ENCODE measurements around the gene SEMA4C. TPM values are rescaled to one million over a fixed set of nuclear protein-coding genes. Genes with fewer than 3 reads are reported as not detected.

Gene SEMA4C
- total RNA-seq, 1 experiment from 2014 or later = 40.2 TPM

DNA sequence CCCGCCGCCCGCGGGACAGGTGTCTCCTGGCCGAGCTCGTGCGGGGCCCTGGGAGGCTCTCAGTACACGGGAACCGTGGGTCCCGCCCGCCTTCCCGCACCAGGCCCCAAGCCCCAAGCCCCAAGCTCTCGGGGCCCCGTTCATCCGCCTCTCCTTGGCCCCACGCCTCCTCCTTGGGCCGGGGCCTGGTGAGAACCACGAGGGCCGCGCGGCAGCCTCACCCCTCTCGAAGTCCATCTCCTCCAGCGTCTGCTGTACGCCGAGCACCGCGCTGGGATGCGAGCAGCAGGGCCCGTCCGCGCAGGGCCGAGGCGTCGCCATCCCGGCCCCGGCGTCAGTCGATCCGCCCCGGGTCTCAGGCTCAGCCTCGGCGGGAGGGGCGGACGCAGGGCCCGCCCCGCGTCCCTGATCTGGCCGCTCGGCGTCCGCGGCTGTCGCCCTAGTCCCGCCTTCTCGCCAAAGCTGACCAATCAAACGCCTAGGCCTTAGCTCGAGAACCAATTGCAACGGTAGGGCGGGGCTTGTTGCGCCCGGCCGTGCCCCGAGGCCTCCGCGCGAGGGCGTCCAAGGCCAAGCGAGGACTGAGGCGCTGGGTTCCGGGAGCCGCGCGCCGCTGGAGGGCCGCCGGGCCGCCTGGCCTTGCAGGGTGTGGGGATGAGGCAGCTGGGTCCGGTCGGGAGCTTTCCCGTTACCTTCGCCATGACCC, 12.1 kb downstream of the SEMA4C start, which contains the start of gene ANKRD39:
Gene ANKRD39 (minus strand): TSS at position 350 of the 706 bp plus-strand sequence. CDS start 29 bp downstream, at position 321.
- Histone ChIP-seq H3K27ac (ENCODE audit: low read length) (peak within 1 kb of the TSS; percentile 80), H3K4me3 (ENCODE audit: low read depth in 2 of 2, low read length in 2 of 2) (peak within 1 kb of the TSS; percentile 73), H3K4me1 (ENCODE audit: control insufficient read depth, insufficient read depth, low read length) (peaks cover 15% of the 10 kb centered on the region), H3K36me3 (ENCODE audit: control insufficient read depth, insufficient read depth, low read length) (peaks cover 2% of the 10 kb centered on the region; the same call in 1 of the 2 replicates), H3K9me3 (ENCODE audit: control insufficient read depth, insufficient read depth, low read depth, low read length) (no peaks in the 10 kb centered on the region), H3K27me3 (ENCODE audit: control insufficient read depth, insufficient read depth, low read length) (no peaks in the 10 kb centered on the region)
- ChIA-PET POLR2A (interaction anchor here (0.7 to 0.8 kb wide), 2 partner anchors 23 to 59 kb away, joined by 4 to 29 read pairs; no protein-coding TSS in a partner anchor), CTCF (interaction anchor here (0.6 to 2.0 kb wide), 7 partner anchors 79 to 254 kb away, joined by 3 to 5 read pairs (median 3); no protein-coding TSS in a partner anchor)
- TF ChIP-seq, protein P1, sequence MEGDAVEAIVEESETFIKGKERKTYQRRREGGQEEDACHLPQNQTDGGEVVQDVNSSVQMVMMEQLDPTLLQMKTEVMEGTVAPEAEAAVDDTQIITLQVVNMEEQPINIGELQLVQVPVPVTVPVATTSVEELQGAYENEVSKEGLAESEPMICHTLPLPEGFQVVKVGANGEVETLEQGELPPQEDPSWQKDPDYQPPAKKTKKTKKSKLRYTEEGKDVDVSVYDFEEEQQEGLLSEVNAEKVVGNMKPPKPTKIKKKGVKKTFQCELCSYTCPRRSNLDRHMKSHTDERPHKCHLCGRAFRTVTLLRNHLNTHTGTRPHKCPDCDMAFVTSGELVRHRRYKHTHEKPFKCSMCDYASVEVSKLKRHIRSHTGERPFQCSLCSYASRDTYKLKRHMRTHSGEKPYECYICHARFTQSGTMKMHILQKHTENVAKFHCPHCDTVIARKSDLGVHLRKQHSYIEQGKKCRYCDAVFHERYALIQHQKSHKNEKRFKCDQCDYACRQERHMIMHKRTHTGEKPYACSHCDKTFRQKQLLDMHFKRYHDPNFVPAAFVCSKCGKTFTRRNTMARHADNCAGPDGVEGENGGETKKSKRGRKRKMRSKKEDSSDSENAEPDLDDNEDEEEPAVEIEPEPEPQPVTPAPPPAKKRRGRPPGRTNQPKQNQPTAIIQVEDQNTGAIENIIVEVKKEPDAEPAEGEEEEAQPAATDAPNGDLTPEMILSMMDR (IDR thresholded peaks at IDR 0.05) = peak; percentile 95
- TF ChIP-seq SIN3A (IDR thresholded peaks at IDR 0.05; ENCODE audit: borderline replicate concordance, insufficient read depth, low read depth, low read length) (no peak), POLR2AphosphoS5 (IDR thresholded peaks at IDR 0.05; ENCODE audit: low read depth, low read length) (peak; percentile 60; the same call in 1 of the 2 replicates), TCF7L2 (IDR thresholded peaks at IDR 0.05; ENCODE audit: low read depth, low read length) (peak; percentile 48; the same call in 1 of the 2 replicates)
- TF ChIP-seq, protein P2, sequence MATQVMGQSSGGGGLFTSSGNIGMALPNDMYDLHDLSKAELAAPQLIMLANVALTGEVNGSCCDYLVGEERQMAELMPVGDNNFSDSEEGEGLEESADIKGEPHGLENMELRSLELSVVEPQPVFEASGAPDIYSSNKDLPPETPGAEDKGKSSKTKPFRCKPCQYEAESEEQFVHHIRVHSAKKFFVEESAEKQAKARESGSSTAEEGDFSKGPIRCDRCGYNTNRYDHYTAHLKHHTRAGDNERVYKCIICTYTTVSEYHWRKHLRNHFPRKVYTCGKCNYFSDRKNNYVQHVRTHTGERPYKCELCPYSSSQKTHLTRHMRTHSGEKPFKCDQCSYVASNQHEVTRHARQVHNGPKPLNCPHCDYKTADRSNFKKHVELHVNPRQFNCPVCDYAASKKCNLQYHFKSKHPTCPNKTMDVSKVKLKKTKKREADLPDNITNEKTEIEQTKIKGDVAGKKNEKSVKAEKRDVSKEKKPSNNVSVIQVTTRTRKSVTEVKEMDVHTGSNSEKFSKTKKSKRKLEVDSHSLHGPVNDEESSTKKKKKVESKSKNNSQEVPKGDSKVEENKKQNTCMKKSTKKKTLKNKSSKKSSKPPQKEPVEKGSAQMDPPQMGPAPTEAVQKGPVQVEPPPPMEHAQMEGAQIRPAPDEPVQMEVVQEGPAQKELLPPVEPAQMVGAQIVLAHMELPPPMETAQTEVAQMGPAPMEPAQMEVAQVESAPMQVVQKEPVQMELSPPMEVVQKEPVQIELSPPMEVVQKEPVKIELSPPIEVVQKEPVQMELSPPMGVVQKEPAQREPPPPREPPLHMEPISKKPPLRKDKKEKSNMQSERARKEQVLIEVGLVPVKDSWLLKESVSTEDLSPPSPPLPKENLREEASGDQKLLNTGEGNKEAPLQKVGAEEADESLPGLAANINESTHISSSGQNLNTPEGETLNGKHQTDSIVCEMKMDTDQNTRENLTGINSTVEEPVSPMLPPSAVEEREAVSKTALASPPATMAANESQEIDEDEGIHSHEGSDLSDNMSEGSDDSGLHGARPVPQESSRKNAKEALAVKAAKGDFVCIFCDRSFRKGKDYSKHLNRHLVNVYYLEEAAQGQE (IDR thresholded peaks at IDR 0.05; ENCODE audit: insufficient read depth in 1 of 2, low read depth in 2 of 2, low read length in 1 of 2) = 0 out of 4 replicates have a peak, but pooled peaks of 1 of the 2 experiments have one; percentile 37
- BruUV-seq (replicated peaks) = no TSS peak
- DNase-seq (ENCODE audit: low read depth, low spot score) = peak; percentile 85
- peak; percentile 94 for ATAC-seq
- intact Hi-C loops (cut with micrococcal nuclease; ENCODE audit: unreplicated experiment) = loop anchor here (2.0 kb wide), 1 partner anchor 97 kb away; no protein-coding TSS in a partner anchor
- in situ Hi-C loops (cut with HindIII; ENCODE audit: low pct_unique_long_range_greater_than_20kb, low sequenced_read_pairs) = no loop called here

DNA sequence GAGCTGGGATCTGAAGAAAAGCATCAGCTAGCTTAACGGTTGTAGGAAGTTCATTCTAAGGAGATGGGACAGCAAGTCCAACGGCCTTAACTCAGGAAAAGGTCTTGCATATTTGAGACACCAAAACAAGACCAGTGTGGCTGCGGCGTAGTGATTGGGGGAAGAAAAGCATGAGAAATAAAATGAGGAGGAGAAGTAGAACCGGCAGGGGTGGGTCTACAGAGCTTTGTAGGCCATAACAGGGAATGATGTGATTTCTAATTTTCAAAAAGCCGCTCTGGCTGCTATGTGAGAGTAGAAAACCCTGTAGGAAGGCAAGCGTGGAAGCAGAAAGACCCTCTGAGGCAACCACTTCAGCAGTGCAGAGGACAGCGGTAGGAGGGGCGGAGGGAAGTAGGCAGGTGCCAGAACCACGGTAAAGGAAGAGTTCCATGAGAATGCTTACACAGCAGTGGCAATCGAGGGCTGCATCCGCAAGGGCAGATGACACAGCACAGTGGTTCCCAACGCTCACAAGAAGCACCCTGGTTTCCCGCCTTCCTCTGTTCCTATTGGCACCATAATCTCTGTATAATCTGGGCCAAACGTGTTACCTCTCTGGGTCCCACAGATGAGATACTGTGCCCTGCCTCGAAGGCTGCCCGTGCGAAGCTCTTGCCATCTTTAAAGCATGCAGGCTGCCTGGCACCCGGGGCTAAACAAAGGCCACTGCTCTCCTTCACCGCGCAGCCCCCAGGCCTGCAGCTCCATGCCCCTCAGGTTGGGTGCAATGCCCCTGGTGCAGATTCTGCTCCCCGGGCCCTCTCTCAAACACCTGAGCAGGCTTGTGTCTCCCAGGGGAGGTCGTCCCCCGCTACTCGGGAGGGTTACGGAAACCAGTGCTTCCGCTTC, 12.9 kb downstream of the SEMA4C start:
- Histone ChIP-seq H3K4me1 (ENCODE audit: control insufficient read depth, insufficient read depth, low read length) (peaks cover 15% of the 10 kb centered on the region), H3K4me3 (ENCODE audit: low read depth in 2 of 2, low read length in 2 of 2) (peak overlapping the region; percentile 73), H3K27ac (ENCODE audit: low read length) (peak overlapping the region; percentile 80), H3K9me3 (ENCODE audit: control insufficient read depth, insufficient read depth, low read depth, low read length) (no peaks in the 10 kb centered on the region), H3K27me3 (ENCODE audit: control insufficient read depth, insufficient read depth, low read length) (no peaks in the 10 kb centered on the region), H3K36me3 (ENCODE audit: control insufficient read depth, insufficient read depth, low read length) (peaks cover 2% of the 10 kb centered on the region; the same call in 1 of the 2 replicates)
- TF ChIP-seq SIN3A (IDR thresholded peaks at IDR 0.05; ENCODE audit: borderline replicate concordance, insufficient read depth, low read depth, low read length) = no peak
- TF ChIP-seq, protein P2 (IDR thresholded peaks at IDR 0.05; ENCODE audit: insufficient read depth in 1 of 2, low read depth in 2 of 2, low read length in 1 of 2) = no peak
- TF ChIP-seq, protein P1 (IDR thresholded peaks at IDR 0.05) = no peak
- TF ChIP-seq TCF7L2 (IDR thresholded peaks at IDR 0.05; ENCODE audit: low read depth, low read length) = no peak
- TF ChIP-seq POLR2AphosphoS5 (IDR thresholded peaks at IDR 0.05; ENCODE audit: low read depth, low read length) = no peak
- ChIA-PET CTCF (interaction anchor here (0.5 to 2.0 kb wide), 6 partner anchors 79 to 255 kb away, joined by 3 to 12 read pairs (median 4); no protein-coding TSS in a partner anchor), POLR2A (interaction anchor here (0.8 kb wide), 1 partner anchor 58 kb away, joined by 4 read pairs; no protein-coding TSS in a partner anchor)
- intact Hi-C loops (cut with micrococcal nuclease; ENCODE audit: unreplicated experiment) = no loop called here
- BruUV-seq (replicated peaks) = TSS peak; percentile 28
- DNase-seq (ENCODE audit: low read depth, low spot score) (no peak), ATAC-seq (peak; percentile 5)
- in situ Hi-C loops (cut with HindIII; ENCODE audit: low pct_unique_long_range_greater_than_20kb, low sequenced_read_pairs) = no loop called here
